Measurements from ENCODE around the gene PPTC7. TPM values are rescaled to one million over a fixed set of nuclear protein-coding genes. Genes with fewer than 3 reads are reported as not detected.

PPTC7 gene
- total RNA-seq, 4 donors from 2014 or later = 15.8 to 28.9 (median 22.8) TPM

DNA sequence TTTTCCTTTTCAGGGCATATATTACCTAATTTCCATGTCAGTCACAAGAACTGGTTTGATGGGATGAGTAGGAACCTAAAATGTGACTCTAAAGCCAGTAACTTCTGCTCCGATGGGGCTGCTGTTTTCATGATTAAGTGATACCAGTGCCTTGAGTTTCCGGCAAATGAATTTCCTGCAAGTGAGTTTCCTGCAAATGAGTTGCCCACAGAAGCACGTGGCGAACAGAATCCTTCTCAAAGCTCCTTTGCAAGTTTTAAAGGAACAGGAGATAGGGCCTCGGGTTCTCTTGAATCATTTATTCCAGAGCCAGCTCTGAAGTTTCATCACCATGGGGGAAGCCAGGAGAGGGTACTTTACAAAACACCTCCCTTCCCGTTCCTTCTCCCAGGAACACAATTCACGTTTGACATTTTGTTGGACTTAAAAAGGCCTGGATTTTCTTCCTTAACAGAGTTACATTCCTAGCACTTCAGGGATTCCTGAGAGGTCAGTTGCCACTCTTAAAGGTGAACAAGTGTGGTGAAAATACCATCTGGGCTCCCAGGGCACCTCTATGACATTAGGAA, 2.2 kb upstream of the PPTC7 start:
- Histone ChIP-seq H3K27me3 (no peaks in the 10 kb centered on the region), H3K4me1 (peaks cover 50 to 59% of the 10 kb centered on the region in 2 donors), H3K27ac (peak overlapping the region; percentile 80 to 93 (median 93)), H3K4me3 (replicated peaks in 1 of 3) (no peak overlapping the region), H3K9me3 (no peaks in the 10 kb centered on the region), H3K36me3 (no peaks in the 10 kb centered on the region)
- DNase-seq = peak; percentile 46 to 51
- WGBS, 2 donors = 7 to 17% methylated on average over 7 of the region's 7 CpGs
- peak in 1 of 2 donors; percentile 25 for TF ChIP-seq POLR2A (IDR thresholded peaks at IDR 0.05)
- TF ChIP-seq, protein P1, sequence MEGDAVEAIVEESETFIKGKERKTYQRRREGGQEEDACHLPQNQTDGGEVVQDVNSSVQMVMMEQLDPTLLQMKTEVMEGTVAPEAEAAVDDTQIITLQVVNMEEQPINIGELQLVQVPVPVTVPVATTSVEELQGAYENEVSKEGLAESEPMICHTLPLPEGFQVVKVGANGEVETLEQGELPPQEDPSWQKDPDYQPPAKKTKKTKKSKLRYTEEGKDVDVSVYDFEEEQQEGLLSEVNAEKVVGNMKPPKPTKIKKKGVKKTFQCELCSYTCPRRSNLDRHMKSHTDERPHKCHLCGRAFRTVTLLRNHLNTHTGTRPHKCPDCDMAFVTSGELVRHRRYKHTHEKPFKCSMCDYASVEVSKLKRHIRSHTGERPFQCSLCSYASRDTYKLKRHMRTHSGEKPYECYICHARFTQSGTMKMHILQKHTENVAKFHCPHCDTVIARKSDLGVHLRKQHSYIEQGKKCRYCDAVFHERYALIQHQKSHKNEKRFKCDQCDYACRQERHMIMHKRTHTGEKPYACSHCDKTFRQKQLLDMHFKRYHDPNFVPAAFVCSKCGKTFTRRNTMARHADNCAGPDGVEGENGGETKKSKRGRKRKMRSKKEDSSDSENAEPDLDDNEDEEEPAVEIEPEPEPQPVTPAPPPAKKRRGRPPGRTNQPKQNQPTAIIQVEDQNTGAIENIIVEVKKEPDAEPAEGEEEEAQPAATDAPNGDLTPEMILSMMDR (IDR thresholded peaks at IDR 0.05) = no peak
- intact Hi-C loops (cut with DNase I) = no loop called here

DNA sequence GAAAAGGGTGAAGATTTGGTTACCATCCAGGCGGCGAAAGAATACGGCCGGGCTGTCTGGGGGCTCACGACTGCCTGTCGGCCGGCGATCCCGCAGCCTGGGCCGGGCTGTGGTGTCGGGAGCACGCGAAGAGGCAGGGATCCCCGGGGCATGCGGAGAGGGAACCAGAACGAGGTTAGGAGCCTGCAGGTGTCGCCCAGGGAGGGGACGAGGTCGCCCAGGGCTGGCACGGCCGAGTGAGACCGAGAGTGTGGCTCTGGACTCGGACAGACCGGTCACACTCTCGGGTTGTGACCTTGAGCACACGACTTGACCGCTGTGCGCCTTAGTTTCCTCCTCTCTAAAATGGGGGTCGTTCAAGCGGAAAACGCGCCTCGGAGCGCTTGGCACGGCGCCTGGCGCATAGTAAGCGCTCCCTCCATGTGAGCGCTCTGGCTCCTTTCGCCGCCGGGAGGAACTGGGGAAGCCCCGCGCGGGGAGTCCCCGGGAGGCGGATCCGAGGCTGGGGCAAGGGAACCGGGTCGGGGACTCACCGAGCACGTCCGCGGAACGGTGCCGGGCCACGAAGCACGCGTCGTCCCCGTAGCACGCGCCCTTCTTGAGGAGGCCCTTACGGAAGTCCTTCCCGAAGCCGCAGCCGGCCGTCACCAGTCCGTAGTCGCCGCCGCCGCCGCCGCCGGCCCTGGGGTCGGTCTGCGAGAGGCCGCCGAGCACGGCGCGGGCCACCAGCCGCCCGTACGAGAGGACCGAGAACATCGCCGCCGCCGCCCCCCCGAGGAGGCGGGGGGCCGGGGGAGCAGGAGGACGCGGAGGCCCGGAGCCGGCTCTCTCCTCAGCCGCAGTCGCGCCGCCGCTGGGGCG, 612 bp downstream of the PPTC7 start:
- Histone ChIP-seq H3K27ac (peak overlapping the region; percentile 77 to 93 (median 93)), H3K27me3 (no peaks in the 10 kb centered on the region), H3K4me1 (peaks cover 56 to 79% of the 10 kb centered on the region in 2 donors), H3K4me3 (replicated peaks in 1 of 3) (peak overlapping the region; percentile 57 to 81 (median 70)), H3K9me3 (no peaks in the 10 kb centered on the region), H3K36me3 (no peaks in the 10 kb centered on the region)
- TF ChIP-seq, protein P1 (IDR thresholded peaks at IDR 0.05) = no peak
- TF ChIP-seq POLR2A (IDR thresholded peaks at IDR 0.05) = peak in 1 of 2 donors; percentile 7
- DNase-seq = peak; percentile 72 to 74
- intact Hi-C loops (cut with DNase I) = no loop called here
- WGBS, 2 donors = 1% methylated on average over 46 of the region's 104 CpGs; no CpG with 5 or more reads in 1 of the 2 donors

DNA sequence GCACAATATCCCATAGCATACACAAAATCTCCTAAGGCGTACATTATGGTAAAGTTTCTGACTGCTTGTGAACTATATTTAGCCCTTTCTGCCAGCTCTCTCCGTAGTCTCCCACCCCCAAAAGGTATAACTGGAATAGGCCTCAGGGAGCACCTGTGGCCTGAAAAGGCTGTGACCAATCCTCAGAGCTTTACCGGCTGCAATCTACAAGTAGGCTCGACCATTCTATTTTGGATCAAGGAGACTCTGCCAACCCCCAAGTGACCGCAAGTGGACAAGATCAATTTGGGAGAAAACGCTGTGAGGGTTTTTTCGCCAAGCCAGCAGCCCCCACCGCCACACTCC, 1.2 kb downstream of the PPTC7 start:
- TF ChIP-seq, protein P1 (IDR thresholded peaks at IDR 0.05) = no peak
- no peak for TF ChIP-seq POLR2A (IDR thresholded peaks at IDR 0.05)
- peaks cover 61 to 76% of the 10 kb centered on the region in 2 donors for H3K4me1 ChIP-seq
- H3K36me3 ChIP-seq = no peaks in the 10 kb centered on the region
- no peaks in the 10 kb centered on the region for H3K27me3 ChIP-seq
- peak overlapping the region; percentile 57 to 81 (median 70) for H3K4me3 ChIP-seq (replicated peaks in 1 of 3)
- H3K27ac ChIP-seq = peak overlapping the region; percentile 77 to 93 (median 93)
- H3K9me3 ChIP-seq = no peaks in the 10 kb centered on the region
- DNase-seq = no peak
- intact Hi-C loops (cut with DNase I) = no loop called here
- WGBS, 2 donors = 5 to 9% methylated on average over 6 to 8 of the region's 8 CpGs

DNA sequence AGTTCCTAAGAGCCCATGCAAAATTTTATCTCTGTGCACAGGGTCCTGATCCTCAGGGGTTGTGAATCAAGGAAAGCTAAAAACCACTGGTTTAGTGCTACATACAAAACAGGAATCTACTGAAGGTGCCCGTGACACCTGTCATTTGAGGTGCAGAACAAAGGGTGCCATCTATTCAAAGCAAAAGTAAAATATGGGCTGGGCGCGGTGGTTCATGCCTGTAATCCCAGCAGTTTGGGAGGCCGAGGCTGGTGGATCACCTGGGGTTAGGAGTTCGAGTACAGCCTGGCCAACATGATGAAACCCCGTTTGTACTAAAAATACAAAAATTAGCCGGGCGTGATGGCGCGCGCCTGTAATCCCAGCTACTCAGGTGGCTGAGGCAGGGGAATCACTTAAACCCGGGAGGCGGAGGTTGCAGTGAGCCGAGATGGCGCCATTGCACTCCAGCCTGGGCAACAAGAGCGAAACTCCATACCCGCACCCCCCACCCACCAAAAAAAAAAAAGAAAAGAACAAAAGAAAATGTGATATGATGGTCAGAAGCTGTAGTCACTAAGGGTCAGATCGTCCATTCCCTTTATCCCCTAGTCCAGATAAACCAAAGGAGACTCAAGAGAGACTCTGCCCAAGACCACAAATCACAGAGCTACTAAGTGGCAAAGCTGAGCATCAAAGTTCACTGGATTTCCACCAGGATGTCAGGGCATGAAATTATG, 3.4 kb downstream of the PPTC7 start:
- Histone ChIP-seq H3K36me3 (no peaks in the 10 kb centered on the region), H3K27me3 (no peaks in the 10 kb centered on the region), H3K4me3 (replicated peaks in 1 of 3) (no peak overlapping the region), H3K4me1 (peaks cover 39 to 56% of the 10 kb centered on the region in 2 donors), H3K9me3 (no peaks in the 10 kb centered on the region), H3K27ac (no peak overlapping the region)
- WGBS, 2 donors = 93 to 95% methylated on average over 18 of the region's 18 CpGs
- intact Hi-C loops (cut with DNase I) = no loop called here
- no peak for DNase-seq
- TF ChIP-seq, protein P1 (IDR thresholded peaks at IDR 0.05) = no peak
- TF ChIP-seq POLR2A (IDR thresholded peaks at IDR 0.05) = no peak
